Natural killer cell (primary cell): ENCODE measurements around the gene KPNA4. TPM values are rescaled to one million over a fixed set of nuclear protein-coding genes. Genes with fewer than 3 reads are reported as not detected.

ENCODE experiments used
- ATAC-seq, 3 donors: fragments of 150-1000 bp in 2 of 3; fragments of 200-7000 bp in 1 of 3; cut with Tn5 transposase; 1 replicate in 1 of 3; 2 replicates in 2 of 3; pipeline ENCODE4 v1.10.0; 2021; ENCODE audit warnings: mild to moderate bottlenecking in 2 of 3, moderate library complexity in 2 of 3
- DNase-seq, 2 donors: peaks; one replicate each; pipeline versions ENCODE4 v3.0.0 to v3.0.0-alpha.2; 2013 to 2021; ENCODE audit warnings: mixed read lengths in 1 of 2
- H3K27ac ChIP-seq: one replicate; pipeline ENCODE4 v1.5.1; 2013; ENCODE audit warnings: mild to moderate bottlenecking, low read length
- H3K27me3 ChIP-seq: one replicate; pipeline ENCODE4 v1.6.1; 2013; ENCODE audit warnings: low read length; ENCODE audit not compliant: control insufficient read depth, insufficient read depth
- H3K36me3 ChIP-seq: one replicate; pipeline ENCODE4 v1.6.1; 2013; ENCODE audit warnings: low read length; ENCODE audit not compliant: control insufficient read depth, insufficient read depth
- H3K4me1 ChIP-seq: one replicate; pipeline ENCODE4 v1.6.1; 2013; ENCODE audit warnings: low read length; ENCODE audit not compliant: control insufficient read depth, insufficient read depth
- H3K4me3 ChIP-seq: one replicate; pipeline ENCODE4 v1.5.1; 2013; ENCODE audit warnings: low read length
- H3K9me3 ChIP-seq: one replicate; pipeline ENCODE4 v1.6.1; 2013; ENCODE audit warnings: low read length; ENCODE audit not compliant: control insufficient read depth, insufficient read depth
- H3K27ac Mint-ChIP-seq, 2 donors: one replicate each; pipeline ENCODE4 v1.8.0; 2022; ENCODE audit warnings: mild to moderate bottlenecking in 2 of 2, mixed read lengths in 2 of 2, moderate library complexity in 1 of 2
- H3K27me3 Mint-ChIP-seq, 2 donors: one replicate each; pipeline ENCODE4 v1.8.0; 2022; ENCODE audit warnings: low read depth in 2 of 2, mixed read lengths in 2 of 2
- H3K36me3 Mint-ChIP-seq: one replicate; pipeline ENCODE4 v1.8.0; 2022; ENCODE audit warnings: mixed read lengths
- H3K4me1 Mint-ChIP-seq, 2 donors: one replicate each; pipeline ENCODE4 v1.8.0; 2022; ENCODE audit warnings: mixed read lengths in 2 of 2
- H3K4me3 Mint-ChIP-seq: one replicate; pipeline ENCODE4 v1.8.0; 2022; ENCODE audit warnings: mild to moderate bottlenecking, moderate library complexity, mixed read lengths
- H3K9me3 Mint-ChIP-seq, 2 donors: one replicate each; pipeline ENCODE4 v1.8.0; 2022; ENCODE audit warnings: mixed read lengths in 2 of 2
- WGBS: methylation state at CpG from one replicate; pipeline ENCODE4 v1.1.7; 2013; ENCODE audit warnings: missing lambda C conversion rate; ENCODE audit not compliant: insufficient coverage; 5-methylcytosine and 5-hydroxymethylcytosine counted together
- intact Hi-C: fragments of 100-400 bp; cut with micrococcal nuclease; formaldehyde crosslinking; loops from one replicate; pipeline ENCODE4 v1.14.2; 2022
- total RNA-seq, 4 donors: library from RNA; stranded (reverse); fragments of 120-200 nt in 1 of 4; gene quantifications; one replicate each; pipeline versions ENCODE4 v1.2.3 to v1.2.4, GENCODE V29; 2013 to 2022
- TF ChIP-seq, protein P1 (sequence below): fragments of 200-600 bp; IDR thresholded peaks from one replicate; pipeline ENCODE4 v1.8.0; 2022; ENCODE audit warnings: antibody characterized with exemption

KPNA4 gene
- total RNA-seq, 3 donors from 2014 or later (not counting 1 experiment from before 2014, with no cell fraction given), result 69.1 to 81.7 (median 74.1) TPM

DNA sequence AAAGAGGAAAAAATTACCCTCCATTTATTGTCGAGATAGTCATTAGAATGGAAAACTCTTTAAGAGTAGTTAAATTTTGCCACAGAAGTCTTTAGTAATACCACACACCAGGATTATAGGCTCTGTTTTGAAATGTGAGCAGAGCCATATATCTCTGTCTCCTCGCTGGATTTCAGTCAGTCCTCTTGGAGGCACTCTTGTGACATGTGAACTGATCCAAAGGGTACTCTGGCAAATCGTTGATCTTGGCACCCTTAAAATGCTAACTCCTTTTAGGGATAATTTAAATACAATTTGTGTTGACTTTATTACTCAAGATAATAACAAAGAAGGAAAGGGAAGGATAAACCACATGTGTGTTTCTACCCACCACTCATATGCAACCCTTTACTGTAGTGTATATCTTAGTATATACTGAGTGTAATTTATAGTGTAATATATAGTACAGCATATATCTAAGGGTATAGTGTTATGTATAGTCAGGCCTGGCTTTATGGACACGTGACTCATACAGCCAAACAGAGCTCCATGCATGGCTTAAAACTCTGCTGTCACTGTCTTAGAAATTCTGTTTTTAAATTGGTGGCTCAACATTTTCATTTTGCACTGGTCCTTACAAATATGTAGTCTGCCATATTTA, 12.3 kb upstream of the KPNA4 start:
- no peak overlapping the region for H3K4me3 Mint-ChIP-seq
- peaks cover 24 to 30% of the 10 kb centered on the region in 2 donors for H3K27me3 Mint-ChIP-seq
- no peaks in the 10 kb centered on the region for H3K4me1 ChIP-seq
- TF ChIP-seq, protein P1, sequence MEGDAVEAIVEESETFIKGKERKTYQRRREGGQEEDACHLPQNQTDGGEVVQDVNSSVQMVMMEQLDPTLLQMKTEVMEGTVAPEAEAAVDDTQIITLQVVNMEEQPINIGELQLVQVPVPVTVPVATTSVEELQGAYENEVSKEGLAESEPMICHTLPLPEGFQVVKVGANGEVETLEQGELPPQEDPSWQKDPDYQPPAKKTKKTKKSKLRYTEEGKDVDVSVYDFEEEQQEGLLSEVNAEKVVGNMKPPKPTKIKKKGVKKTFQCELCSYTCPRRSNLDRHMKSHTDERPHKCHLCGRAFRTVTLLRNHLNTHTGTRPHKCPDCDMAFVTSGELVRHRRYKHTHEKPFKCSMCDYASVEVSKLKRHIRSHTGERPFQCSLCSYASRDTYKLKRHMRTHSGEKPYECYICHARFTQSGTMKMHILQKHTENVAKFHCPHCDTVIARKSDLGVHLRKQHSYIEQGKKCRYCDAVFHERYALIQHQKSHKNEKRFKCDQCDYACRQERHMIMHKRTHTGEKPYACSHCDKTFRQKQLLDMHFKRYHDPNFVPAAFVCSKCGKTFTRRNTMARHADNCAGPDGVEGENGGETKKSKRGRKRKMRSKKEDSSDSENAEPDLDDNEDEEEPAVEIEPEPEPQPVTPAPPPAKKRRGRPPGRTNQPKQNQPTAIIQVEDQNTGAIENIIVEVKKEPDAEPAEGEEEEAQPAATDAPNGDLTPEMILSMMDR, result no peak
- H3K27ac Mint-ChIP-seq, result no peak overlapping the region
- no peak overlapping the region for H3K4me3 ChIP-seq
- DNase-seq (no peak), ATAC-seq (no peak)
- peaks cover 8% of the 10 kb centered on the region for H3K27me3 ChIP-seq
- 92% methylated on average over 2 of the region's 4 CpGs for WGBS
- H3K27ac ChIP-seq, result no peak overlapping the region
- H3K9me3 Mint-ChIP-seq, result peaks cover 3 to 6% of the 10 kb centered on the region in 2 donors
- H3K36me3 Mint-ChIP-seq, result peaks cover 10% of the 10 kb centered on the region
- intact Hi-C loops, result no loop called here
- H3K4me1 Mint-ChIP-seq, result no peaks in the 10 kb centered on the region
- no peaks in the 10 kb centered on the region for H3K9me3 ChIP-seq
- H3K36me3 ChIP-seq, result no peaks in the 10 kb centered on the region

DNA sequence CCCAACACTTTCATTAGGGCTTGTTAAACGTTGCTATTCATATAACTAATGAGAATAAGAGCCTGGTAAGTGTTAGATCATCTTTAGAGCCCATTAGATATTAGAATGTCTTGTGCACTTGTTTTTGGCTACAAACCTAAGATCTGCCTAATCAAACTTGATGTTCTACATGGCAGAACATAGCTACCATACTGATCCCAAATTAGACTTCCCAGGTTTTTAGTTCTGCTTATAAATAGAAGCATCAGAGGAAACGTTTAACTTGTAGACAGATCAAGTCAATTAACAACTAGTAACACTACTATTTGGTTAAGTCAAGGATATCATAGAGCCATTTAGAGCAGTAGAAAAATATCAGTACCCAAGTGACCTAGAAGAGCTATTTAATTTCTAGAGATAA, 11.7 kb upstream of the KPNA4 start:
- no peak for ATAC-seq
- H3K27me3 Mint-ChIP-seq, result peaks cover 22 to 25% of the 10 kb centered on the region in 2 donors
- H3K27ac Mint-ChIP-seq, result no peak overlapping the region
- TF ChIP-seq, protein P1, result no peak
- peaks cover 8% of the 10 kb centered on the region for H3K27me3 ChIP-seq
- no peaks in the 10 kb centered on the region for H3K4me1 Mint-ChIP-seq
- H3K4me3 ChIP-seq, result no peak overlapping the region
- peaks cover 9% of the 10 kb centered on the region for H3K36me3 Mint-ChIP-seq
- intact Hi-C loops, result no loop called here
- H3K9me3 Mint-ChIP-seq, result peaks cover 2 to 6% of the 10 kb centered on the region in 2 donors
- H3K36me3 ChIP-seq, result no peaks in the 10 kb centered on the region
- no peak overlapping the region for H3K4me3 Mint-ChIP-seq
- H3K4me1 ChIP-seq, result no peaks in the 10 kb centered on the region
- DNase-seq, result no peak
- H3K27ac ChIP-seq, result no peak overlapping the region
- H3K9me3 ChIP-seq, result no peaks in the 10 kb centered on the region
- no CpG with 5 or more reads among the region's 2 CpGs for WGBS

DNA sequence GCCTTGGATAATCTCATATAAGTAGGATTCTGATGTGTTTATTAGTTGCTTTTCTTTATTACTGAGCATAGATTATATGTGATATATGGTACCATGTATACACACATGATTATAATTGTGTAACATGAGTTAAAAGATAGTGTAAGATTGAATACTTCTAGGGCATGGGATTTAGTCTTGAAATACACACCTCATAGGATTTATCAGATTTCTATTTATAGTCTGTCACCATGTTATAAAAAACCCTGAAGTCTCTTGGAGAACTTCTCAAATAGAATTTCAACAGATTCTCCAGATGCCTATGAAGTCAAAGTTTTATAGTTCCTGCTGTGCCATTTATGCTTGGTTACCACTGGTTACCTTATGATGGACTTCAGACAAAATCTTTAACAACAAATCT, 11.2 kb upstream of the KPNA4 start:
- no peak for DNase-seq
- H3K4me3 Mint-ChIP-seq, result no peak overlapping the region
- peaks cover 8% of the 10 kb centered on the region for H3K27me3 ChIP-seq
- TF ChIP-seq, protein P1, result no peak
- H3K36me3 ChIP-seq, result no peaks in the 10 kb centered on the region
- peaks cover 5% of the 10 kb centered on the region for H3K36me3 Mint-ChIP-seq
- H3K27ac Mint-ChIP-seq, result no peak overlapping the region
- no peaks in the 10 kb centered on the region for H3K4me1 ChIP-seq
- intact Hi-C loops, result no loop called here
- no peak for ATAC-seq
- no peaks in the 10 kb centered on the region for H3K9me3 ChIP-seq
- H3K4me3 ChIP-seq, result no peak overlapping the region
- H3K27me3 Mint-ChIP-seq, result peaks cover 18 to 20% of the 10 kb centered on the region in 2 donors
- no peaks in the 10 kb centered on the region for H3K4me1 Mint-ChIP-seq
- peaks cover under 1 to 3% of the 10 kb centered on the region in 2 donors for H3K9me3 Mint-ChIP-seq
- no peak overlapping the region for H3K27ac ChIP-seq

DNA sequence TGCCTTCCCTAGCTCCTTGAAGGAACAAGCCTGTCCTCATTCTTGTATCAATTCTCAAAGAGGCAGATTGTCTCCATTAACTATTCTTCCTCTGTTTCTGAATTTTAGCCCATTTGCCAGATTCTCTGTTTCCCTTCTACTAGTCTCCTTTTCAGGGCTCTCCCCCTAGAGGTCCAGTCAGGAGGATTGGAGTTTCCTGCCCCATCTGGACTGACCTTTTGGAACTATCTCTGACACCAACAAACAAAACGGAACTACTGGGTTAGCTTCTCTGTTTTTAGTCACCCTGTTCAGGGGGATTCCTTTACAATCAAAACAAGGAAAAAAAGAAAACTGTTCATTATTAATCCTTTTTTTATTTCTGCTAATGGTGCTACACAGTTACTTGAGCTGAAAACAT, 10.2 kb upstream of the KPNA4 start:
- Mint-ChIP-seq H3K36me3 (no peaks in the 10 kb centered on the region), H3K27ac (no peak overlapping the region), H3K27me3 (peaks cover 12 to 14% of the 10 kb centered on the region in 2 donors), H3K4me1 (no peaks in the 10 kb centered on the region), H3K9me3 (no peaks in the 10 kb centered on the region), H3K4me3 (no peak overlapping the region)
- no peaks in the 10 kb centered on the region for H3K4me1 ChIP-seq
- 71% methylated on average over 1 of the region's 1 CpG for WGBS
- H3K9me3 ChIP-seq, result no peaks in the 10 kb centered on the region
- DNase-seq (no peak), ATAC-seq (no peak)
- H3K36me3 ChIP-seq, result no peaks in the 10 kb centered on the region
- intact Hi-C loops, result no loop called here
- no peak overlapping the region for H3K27ac ChIP-seq
- H3K27me3 ChIP-seq, result peaks cover 4% of the 10 kb centered on the region
- TF ChIP-seq, protein P1, result no peak
- H3K4me3 ChIP-seq, result no peak overlapping the region
